Fibroblast of lung (primary cell): ENCODE data around the gene TP53AIP1. TPM values are rescaled to one million over a fixed set of nuclear protein-coding genes. Genes with fewer than 3 reads are reported as not detected.

ENCODE experiments used
- DNase-seq, 2 donors: peaks; one replicate each; pipeline versions ENCODE4 v3.0.0 to v3.0.0-alpha.2; 2010; ENCODE audit warnings: low read depth in 2 of 2
- H2AFZ ChIP-seq: 2 replicates; pipeline ENCODE4 v1.5.1; 2012; ENCODE audit warnings: low read length, control low read depth, inconsistent platforms
- H3K27ac ChIP-seq: 2 replicates; pipeline ENCODE4 v1.5.1; 2011; ENCODE audit warnings: low read length, control low read depth; ENCODE audit not compliant: insufficient read depth
- H3K27me3 ChIP-seq: 2 replicates; pipeline ENCODE4 v1.5.1; 2011; ENCODE audit warnings: mild to moderate bottlenecking, low read length; ENCODE audit not compliant: control insufficient read depth, insufficient read depth
- H3K36me3 ChIP-seq: 2 replicates; pipeline ENCODE4 v1.5.1; 2011; ENCODE audit warnings: low read length; ENCODE audit not compliant: control insufficient read depth, insufficient read depth
- H3K4me1 ChIP-seq: 2 replicates; pipeline ENCODE4 v1.5.1; 2011; ENCODE audit warnings: low read length; ENCODE audit not compliant: control insufficient read depth, insufficient read depth; ENCODE audit errors: extremely low read depth
- H3K4me2 ChIP-seq: 2 replicates; pipeline ENCODE4 v1.5.1; 2011; ENCODE audit warnings: low read length, control low read depth; ENCODE audit not compliant: insufficient read depth; ENCODE audit errors: extremely low read depth
- H3K4me3 ChIP-seq, 4 experiments: fragments of 200-600 bp in 1 of 4; sonication (generic) in 1 of 4; replicated peaks in 1 of 4; 2 replicates each; pipeline ENCODE4 v1.5.1; 2011 to 2016; ENCODE audit warnings: low read length in 4 of 4, low read depth in 3 of 4, mild to moderate bottlenecking in 3 of 4, control low read depth in 2 of 4, inconsistent platforms in 1 of 4, mixed read lengths in 1 of 4; ENCODE audit not compliant: insufficient read depth in 1 of 4; ENCODE audit errors: control extremely low read depth in 1 of 4
- H3K79me2 ChIP-seq: 2 replicates; pipeline ENCODE4 v1.5.1; 2012; ENCODE audit warnings: mild to moderate bottlenecking, low read length, inconsistent platforms; ENCODE audit not compliant: control insufficient read depth, insufficient read depth
- H3K9ac ChIP-seq: 2 replicates; pipeline ENCODE4 v1.5.1; 2011; ENCODE audit warnings: mild to moderate bottlenecking, low read length, control low read depth; ENCODE audit not compliant: insufficient read depth
- H3K9me3 ChIP-seq: 2 replicates; pipeline ENCODE4 v1.5.1; 2012; ENCODE audit warnings: low read depth, low read length; ENCODE audit not compliant: control insufficient read depth, insufficient read depth
- H4K20me1 ChIP-seq: 2 replicates; pipeline ENCODE4 v1.5.1; 2011; ENCODE audit warnings: low read length; ENCODE audit not compliant: control insufficient read depth, insufficient read depth; ENCODE audit errors: extremely low read depth
- EZH2 ChIP-seq: IDR thresholded peaks from 2 replicates; pipeline ENCODE4 v1.5.1; 2012; ENCODE audit warnings: low read length, control low read depth, mild to moderate bottlenecking; ENCODE audit errors: missing control alignments
- polyA plus RNA-seq, 2 donors: library from polyadenylated mRNA; depleted of rRNA in 1 of 2; stranded (reverse) in 1 of 2; unstranded in 1 of 2; fragments of >200 nt; gene quantifications; 2 replicates each; pipeline ENCODE4 v1.2.1, GENCODE V29; 2011 to 2012; ENCODE audit warnings: missing spikeins in 1 of 2
- total RNA-seq: library from RNA; depleted of rRNA; stranded (reverse); fragments of >200 nt; gene quantifications from 2 replicates; pipeline ENCODE4 v1.2.1, GENCODE V29; 2014
- TF ChIP-seq, protein P1 (sequence below), 2 donors: IDR thresholded peaks in 1 of 2; conservative IDR thresholded peaks in 1 of 2; 1 replicate in 1 of 2; 2 replicates in 1 of 2; pipeline ENCODE4 v1.5.1; 2011 to 2012; ENCODE audit warnings: low read length in 2 of 2, control low read depth in 1 of 2, inconsistent platforms in 1 of 2, low read depth in 1 of 2, mild to moderate bottlenecking in 1 of 2

TP53AIP1 gene
- total and polyA plus RNA-seq, 2 donors (not counting 1 experiment from before 2014, with no cell fraction given) = not detected

DNA sequence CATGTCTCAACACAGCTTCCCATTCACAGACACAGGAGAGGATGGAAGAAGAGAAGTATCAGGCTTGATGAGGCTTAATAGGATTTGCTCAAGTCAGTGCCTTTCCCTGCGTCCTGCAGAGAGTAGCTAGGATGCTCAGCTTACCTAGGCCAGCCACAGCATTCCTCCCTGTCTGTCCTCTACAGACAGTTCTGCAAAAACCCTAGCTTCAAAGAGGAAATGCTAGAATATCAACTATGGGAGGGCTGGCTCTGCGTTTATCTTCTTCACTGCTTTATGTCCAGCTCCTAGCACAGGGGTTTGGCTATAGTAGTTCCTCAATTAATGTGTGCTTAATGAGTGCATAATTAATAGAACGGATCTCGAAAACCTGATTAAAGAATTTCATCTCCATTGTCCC is 35.1 kb downstream of the TP53AIP1 start:
- H3K9me3 ChIP-seq = no peaks in the 10 kb centered on the region
- no peaks in the 10 kb centered on the region for H4K20me1 ChIP-seq
- H3K79me2 ChIP-seq = no peaks in the 10 kb centered on the region
- H3K4me3 ChIP-seq = no peak overlapping the region
- TF ChIP-seq, protein P1, sequence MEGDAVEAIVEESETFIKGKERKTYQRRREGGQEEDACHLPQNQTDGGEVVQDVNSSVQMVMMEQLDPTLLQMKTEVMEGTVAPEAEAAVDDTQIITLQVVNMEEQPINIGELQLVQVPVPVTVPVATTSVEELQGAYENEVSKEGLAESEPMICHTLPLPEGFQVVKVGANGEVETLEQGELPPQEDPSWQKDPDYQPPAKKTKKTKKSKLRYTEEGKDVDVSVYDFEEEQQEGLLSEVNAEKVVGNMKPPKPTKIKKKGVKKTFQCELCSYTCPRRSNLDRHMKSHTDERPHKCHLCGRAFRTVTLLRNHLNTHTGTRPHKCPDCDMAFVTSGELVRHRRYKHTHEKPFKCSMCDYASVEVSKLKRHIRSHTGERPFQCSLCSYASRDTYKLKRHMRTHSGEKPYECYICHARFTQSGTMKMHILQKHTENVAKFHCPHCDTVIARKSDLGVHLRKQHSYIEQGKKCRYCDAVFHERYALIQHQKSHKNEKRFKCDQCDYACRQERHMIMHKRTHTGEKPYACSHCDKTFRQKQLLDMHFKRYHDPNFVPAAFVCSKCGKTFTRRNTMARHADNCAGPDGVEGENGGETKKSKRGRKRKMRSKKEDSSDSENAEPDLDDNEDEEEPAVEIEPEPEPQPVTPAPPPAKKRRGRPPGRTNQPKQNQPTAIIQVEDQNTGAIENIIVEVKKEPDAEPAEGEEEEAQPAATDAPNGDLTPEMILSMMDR (conservative IDR thresholded peaks at IDR 0.05 in 1 of 2, IDR thresholded peaks at IDR 0.05 in 1 of 2; ENCODE audit: low read depth in 1 of 2, low read length in 2 of 2) = no peak
- TF ChIP-seq EZH2 = no peak
- H3K27ac ChIP-seq = no peak overlapping the region
- no peaks in the 10 kb centered on the region for H3K36me3 ChIP-seq
- H2AFZ ChIP-seq = no peak overlapping the region
- no peak overlapping the region for H3K9ac ChIP-seq
- peaks cover 27% of the 10 kb centered on the region for H3K4me1 ChIP-seq
- H3K27me3 ChIP-seq = no peaks in the 10 kb centered on the region
- peak overlapping the region; percentile 59 for H3K4me2 ChIP-seq
- DNase-seq = no peak

DNA sequence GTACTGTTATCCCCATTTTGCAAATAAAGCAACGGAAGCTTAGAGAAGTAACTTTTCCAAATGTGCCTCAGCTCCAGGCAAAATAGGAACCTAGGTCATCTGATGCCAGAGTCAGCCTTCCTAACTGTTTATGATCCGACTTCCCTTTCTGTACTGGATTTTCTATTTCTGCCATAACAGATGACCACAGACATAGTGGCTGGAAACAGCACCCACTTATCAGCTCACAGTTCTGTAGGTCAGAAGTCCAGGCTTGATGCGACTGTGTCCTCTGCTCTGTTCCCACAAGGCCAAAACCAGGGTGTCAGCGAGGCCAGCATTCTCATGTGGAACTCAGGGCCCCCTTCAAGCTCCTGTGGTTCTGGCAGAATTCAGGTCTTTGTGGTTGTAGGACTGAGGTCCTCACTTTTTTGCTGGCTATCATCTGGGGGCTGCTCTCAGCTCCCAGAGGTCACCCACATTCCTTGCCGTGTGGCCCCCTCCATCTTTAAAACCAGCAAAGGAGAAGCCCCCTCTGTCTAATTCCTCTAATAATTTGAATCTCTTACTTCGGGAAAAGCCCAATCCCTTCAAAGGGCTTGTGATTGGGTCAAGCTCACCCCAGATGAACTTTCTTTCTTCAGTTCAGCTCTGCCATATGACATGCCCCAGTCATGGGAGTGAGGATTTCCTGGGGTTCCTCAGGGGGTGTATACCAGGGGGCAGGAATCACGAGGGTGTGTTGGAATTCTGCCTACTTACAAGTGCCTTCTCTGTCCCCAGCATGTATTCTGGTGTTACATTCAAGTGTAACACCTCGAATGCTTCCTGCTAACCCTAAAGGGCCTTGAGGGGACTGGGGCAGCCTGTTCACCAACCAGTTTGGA is 36.3 kb downstream of the TP53AIP1 start:
- Histone ChIP-seq H3K4me2 (peak overlapping the region; percentile 37), H3K79me2 (no peaks in the 10 kb centered on the region), H3K36me3 (no peaks in the 10 kb centered on the region), H3K27ac (no peak overlapping the region), H3K27me3 (no peaks in the 10 kb centered on the region), H3K4me1 (peaks cover 31% of the 10 kb centered on the region), H4K20me1 (no peaks in the 10 kb centered on the region), H2AFZ (no peak overlapping the region), H3K9ac (no peak overlapping the region), H3K9me3 (no peaks in the 10 kb centered on the region), H3K4me3 (peak overlapping the region in 2 of 4 experiments; percentile 4 to 64)
- TF ChIP-seq, protein P1 (conservative IDR thresholded peaks at IDR 0.05 in 1 of 2, IDR thresholded peaks at IDR 0.05 in 1 of 2; ENCODE audit: low read depth in 1 of 2, low read length in 2 of 2) = no peak
- TF ChIP-seq EZH2 = no peak
- DNase-seq = no peak

DNA sequence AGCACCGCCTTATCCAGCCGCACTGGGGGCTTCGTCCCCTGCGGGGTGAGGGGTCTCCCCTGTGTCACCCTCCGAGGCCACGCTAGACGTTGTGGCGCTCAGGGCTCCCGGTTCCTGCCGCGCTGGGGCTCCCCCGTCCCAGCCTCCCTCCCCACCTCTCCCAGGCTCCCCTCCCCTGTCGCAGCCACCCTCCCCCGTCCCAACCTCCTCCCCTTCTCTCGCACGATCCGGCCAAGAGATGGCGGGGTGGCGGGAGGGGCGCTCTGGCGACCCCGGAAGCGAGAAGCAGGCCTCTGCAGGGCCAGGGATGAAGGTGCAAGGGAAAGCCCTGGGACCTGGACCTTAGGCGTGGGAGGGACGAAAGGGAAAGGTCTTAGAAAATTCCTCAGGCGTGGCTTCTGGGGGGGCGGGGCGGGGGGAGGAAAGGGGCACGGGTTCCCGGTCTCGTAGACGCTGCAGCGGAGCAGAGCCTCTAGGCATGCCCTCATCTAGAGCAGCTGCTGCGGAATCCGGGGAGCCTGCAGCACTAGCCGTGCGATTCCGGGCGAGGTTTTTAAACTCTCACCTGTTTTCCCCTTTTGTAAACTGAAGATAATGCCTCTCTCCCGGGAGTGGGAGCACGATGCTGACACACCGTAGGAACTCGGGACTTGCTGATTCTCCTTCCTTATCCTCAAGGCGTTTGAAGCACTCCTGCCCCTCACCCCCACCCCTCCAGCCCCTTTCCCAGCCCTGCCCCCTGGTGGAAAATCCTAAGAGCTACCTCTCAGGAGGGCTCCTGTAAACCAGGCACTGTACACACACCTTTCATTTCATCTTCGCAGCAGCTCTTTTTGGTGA is 37.1 kb downstream of the TP53AIP1 start:
- DNase-seq = peak; percentile 56 to 60
- peak overlapping the region; percentile 38 for H3K9ac ChIP-seq
- H3K4me1 ChIP-seq = peaks cover 31% of the 10 kb centered on the region
- no peak for TF ChIP-seq EZH2
- TF ChIP-seq, protein P1 (conservative IDR thresholded peaks at IDR 0.05 in 1 of 2, IDR thresholded peaks at IDR 0.05 in 1 of 2; ENCODE audit: low read depth in 1 of 2, low read length in 2 of 2) = peak; percentile 46 to 48
- H3K27me3 ChIP-seq = no peaks in the 10 kb centered on the region
- H4K20me1 ChIP-seq = no peaks in the 10 kb centered on the region
- H3K4me3 ChIP-seq = peak overlapping the region; percentile 23 to 64 (median 37)
- H2AFZ ChIP-seq = peak overlapping the region; percentile 45
- no peaks in the 10 kb centered on the region for H3K9me3 ChIP-seq
- peak overlapping the region; percentile 73 for H3K4me2 ChIP-seq
- H3K36me3 ChIP-seq = no peaks in the 10 kb centered on the region
- peak overlapping the region; percentile 29 for H3K27ac ChIP-seq
- H3K79me2 ChIP-seq = no peaks in the 10 kb centered on the region
